WTC11 (cell line): Measurements from ENCODE around the gene PCDH1. TPM values are rescaled to one million over a fixed set of nuclear protein-coding genes. Genes with fewer than 3 reads are reported as not detected.

Experiments
- ATAC-seq: fragments of 200-7000 bp; cut with Tn5 transposase; 2 replicates; pipeline ENCODE4 v1.10.0; 2021; ENCODE audit warnings: mild to moderate bottlenecking, moderate library complexity
- CTCF ChIA-PET: fragments of 300-600 bp; sonication (Branson Sonifier 250); formaldehyde crosslinking; loops from one replicate; lab custom pipeline; 2021; ENCODE audit warnings: antibody characterized with exemption; lab: Charles Lee
- POLR2A ChIA-PET: fragments of 350-600 bp; sonication (Branson Sonifier 250); formaldehyde crosslinking; loops from one replicate; lab custom pipeline; 2021; ENCODE audit warnings: antibody characterized with exemption; lab: Charles Lee
- DNase-seq: peaks from one replicate; pipeline ENCODE4 v3.0.0; 2021; ENCODE audit warnings: low spot score
- H3K27ac Mint-ChIP-seq: 2 replicates; pipeline ENCODE4 v1.8.0; 2021; ENCODE audit warnings: mixed read lengths
- H3K27me3 Mint-ChIP-seq: 2 replicates; pipeline ENCODE4 v1.8.0; 2021; ENCODE audit warnings: low read depth, mild to moderate bottlenecking, moderate library complexity, mixed read lengths
- H3K36me3 Mint-ChIP-seq: 2 replicates; pipeline ENCODE4 v1.8.0; 2021; ENCODE audit warnings: mixed read lengths
- H3K4me1 Mint-ChIP-seq: 2 replicates; pipeline ENCODE4 v1.8.0; 2022; ENCODE audit warnings: mixed read lengths
- H3K4me3 Mint-ChIP-seq: 2 replicates; pipeline ENCODE4 v1.8.0; 2021; ENCODE audit warnings: mild to moderate bottlenecking, moderate library complexity, mixed read lengths
- H3K9me3 Mint-ChIP-seq: 2 replicates; pipeline ENCODE4 v1.8.0; 2021; ENCODE audit warnings: mixed read lengths
- CREB1 ChIP-seq: sonication (generic); formaldehyde crosslinking; IDR thresholded peaks from 2 replicates; pipeline ENCODE4 v1.8.0; 2023; ENCODE audit warnings: mild to moderate bottlenecking, missing genetic modification reagents
- FOXJ3 ChIP-seq: sonication (generic); formaldehyde crosslinking; IDR thresholded peaks from 2 replicates; pipeline ENCODE4 v1.9.0; 2021; ENCODE audit warnings: missing genetic modification reagents, mild to moderate bottlenecking, borderline replicate concordance
- GABPB1 ChIP-seq: sonication (generic); formaldehyde crosslinking; IDR thresholded peaks from 2 replicates; pipeline ENCODE4 v1.8.1; 2023; ENCODE audit warnings: mild to moderate bottlenecking, missing genetic modification reagents
- GTF2I ChIP-seq: fragments of 250-450 bp; sonication (Bioruptor Pico); conservative IDR thresholded peaks from 2 replicates; pipeline ENCODE4 v1.4.0; 2021; ENCODE audit warnings: mild to moderate bottlenecking
- HMGA2 ChIP-seq: fragments of 250-450 bp; sonication (Bioruptor Pico); IDR thresholded peaks from 2 replicates; pipeline ENCODE4 v1.4.0; 2021; ENCODE audit warnings: mild to moderate bottlenecking, moderate library complexity
- ZNF121 ChIP-seq: sonication (generic); formaldehyde crosslinking; IDR thresholded peaks from 2 replicates; pipeline ENCODE4 v1.8.0; 2023; ENCODE audit warnings: missing genetic modification reagents
- ZNF232 ChIP-seq: sonication (generic); formaldehyde crosslinking; IDR thresholded peaks from 2 replicates; pipeline ENCODE4 v1.8.0; 2022; ENCODE audit warnings: mild to moderate bottlenecking, missing genetic modification reagents
- ZNF263 ChIP-seq: sonication (generic); formaldehyde crosslinking; IDR thresholded peaks from 2 replicates; pipeline ENCODE4 v1.8.1; 2022; ENCODE audit warnings: low read depth, mild to moderate bottlenecking, moderate library complexity, missing genetic modification reagents
- ZNF671 ChIP-seq: fragments of 250-450 bp; sonication (Bioruptor Pico); IDR thresholded peaks from 2 replicates; pipeline ENCODE4 v1.8.0; 2021; ENCODE audit warnings: mild to moderate bottlenecking
- total RNA-seq: library from RNA; stranded (reverse); gene quantifications from 3 replicates; pipeline ENCODE4 v1.2.3, GENCODE V29; 2021
- TF ChIP-seq, protein P1 (sequence below): sonication (generic); formaldehyde crosslinking; IDR thresholded peaks from 2 replicates; pipeline ENCODE4 v1.8.0; 2023; ENCODE audit warnings: missing genetic modification reagents, mild to moderate bottlenecking, borderline replicate concordance
- TF ChIP-seq, protein P2 (sequence below): sonication (generic); formaldehyde crosslinking; IDR thresholded peaks from 2 replicates; pipeline ENCODE4 v1.8.0; 2023; ENCODE audit warnings: mild to moderate bottlenecking, missing genetic modification reagents

PCDH1 gene
- total RNA-seq, 1 experiment from 2014 or later = 105 TPM

DNA sequence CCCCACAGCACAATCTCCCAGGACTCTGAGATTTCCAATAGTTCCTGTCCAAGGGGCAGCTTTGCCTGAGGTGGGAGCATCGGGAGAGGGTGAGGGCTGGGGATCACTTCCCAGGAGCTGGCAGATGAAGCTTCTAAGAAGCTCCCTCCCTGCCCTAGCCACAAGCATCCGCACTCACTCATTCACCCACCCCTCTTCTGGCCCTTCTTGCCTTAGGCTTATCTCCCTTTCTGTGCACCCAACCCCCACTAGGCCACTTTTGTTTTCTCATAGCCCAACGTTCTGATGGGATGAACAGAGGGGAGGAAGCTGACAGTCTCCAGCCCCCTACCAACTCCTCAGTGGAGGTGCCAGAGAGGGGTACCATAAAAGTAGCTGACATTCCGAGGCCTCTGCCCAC, 3.7 kb upstream of the PCDH1 start (continued):
- TF ChIP-seq, protein P1, sequence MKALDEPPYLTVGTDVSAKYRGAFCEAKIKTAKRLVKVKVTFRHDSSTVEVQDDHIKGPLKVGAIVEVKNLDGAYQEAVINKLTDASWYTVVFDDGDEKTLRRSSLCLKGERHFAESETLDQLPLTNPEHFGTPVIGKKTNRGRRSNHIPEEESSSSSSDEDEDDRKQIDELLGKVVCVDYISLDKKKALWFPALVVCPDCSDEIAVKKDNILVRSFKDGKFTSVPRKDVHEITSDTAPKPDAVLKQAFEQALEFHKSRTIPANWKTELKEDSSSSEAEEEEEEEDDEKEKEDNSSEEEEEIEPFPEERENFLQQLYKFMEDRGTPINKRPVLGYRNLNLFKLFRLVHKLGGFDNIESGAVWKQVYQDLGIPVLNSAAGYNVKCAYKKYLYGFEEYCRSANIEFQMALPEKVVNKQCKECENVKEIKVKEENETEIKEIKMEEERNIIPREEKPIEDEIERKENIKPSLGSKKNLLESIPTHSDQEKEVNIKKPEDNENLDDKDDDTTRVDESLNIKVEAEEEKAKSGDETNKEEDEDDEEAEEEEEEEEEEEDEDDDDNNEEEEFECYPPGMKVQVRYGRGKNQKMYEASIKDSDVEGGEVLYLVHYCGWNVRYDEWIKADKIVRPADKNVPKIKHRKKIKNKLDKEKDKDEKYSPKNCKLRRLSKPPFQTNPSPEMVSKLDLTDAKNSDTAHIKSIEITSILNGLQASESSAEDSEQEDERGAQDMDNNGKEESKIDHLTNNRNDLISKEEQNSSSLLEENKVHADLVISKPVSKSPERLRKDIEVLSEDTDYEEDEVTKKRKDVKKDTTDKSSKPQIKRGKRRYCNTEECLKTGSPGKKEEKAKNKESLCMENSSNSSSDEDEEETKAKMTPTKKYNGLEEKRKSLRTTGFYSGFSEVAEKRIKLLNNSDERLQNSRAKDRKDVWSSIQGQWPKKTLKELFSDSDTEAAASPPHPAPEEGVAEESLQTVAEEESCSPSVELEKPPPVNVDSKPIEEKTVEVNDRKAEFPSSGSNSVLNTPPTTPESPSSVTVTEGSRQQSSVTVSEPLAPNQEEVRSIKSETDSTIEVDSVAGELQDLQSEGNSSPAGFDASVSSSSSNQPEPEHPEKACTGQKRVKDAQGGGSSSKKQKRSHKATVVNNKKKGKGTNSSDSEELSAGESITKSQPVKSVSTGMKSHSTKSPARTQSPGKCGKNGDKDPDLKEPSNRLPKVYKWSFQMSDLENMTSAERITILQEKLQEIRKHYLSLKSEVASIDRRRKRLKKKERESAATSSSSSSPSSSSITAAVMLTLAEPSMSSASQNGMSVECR (CRISPR knock-in tag) = no peak
- TF ChIP-seq ZNF671 (CRISPR knock-in tag) (no peak), ZNF263 (CRISPR knock-in tag) (no peak), ZNF121 (CRISPR knock-in tag) (no peak), HMGA2 (CRISPR knock-in tag) (no peak), GABPB1 (CRISPR knock-in tag) (no peak), GTF2I (CRISPR knock-in tag) (no peak)
- TF ChIP-seq, protein P2, sequence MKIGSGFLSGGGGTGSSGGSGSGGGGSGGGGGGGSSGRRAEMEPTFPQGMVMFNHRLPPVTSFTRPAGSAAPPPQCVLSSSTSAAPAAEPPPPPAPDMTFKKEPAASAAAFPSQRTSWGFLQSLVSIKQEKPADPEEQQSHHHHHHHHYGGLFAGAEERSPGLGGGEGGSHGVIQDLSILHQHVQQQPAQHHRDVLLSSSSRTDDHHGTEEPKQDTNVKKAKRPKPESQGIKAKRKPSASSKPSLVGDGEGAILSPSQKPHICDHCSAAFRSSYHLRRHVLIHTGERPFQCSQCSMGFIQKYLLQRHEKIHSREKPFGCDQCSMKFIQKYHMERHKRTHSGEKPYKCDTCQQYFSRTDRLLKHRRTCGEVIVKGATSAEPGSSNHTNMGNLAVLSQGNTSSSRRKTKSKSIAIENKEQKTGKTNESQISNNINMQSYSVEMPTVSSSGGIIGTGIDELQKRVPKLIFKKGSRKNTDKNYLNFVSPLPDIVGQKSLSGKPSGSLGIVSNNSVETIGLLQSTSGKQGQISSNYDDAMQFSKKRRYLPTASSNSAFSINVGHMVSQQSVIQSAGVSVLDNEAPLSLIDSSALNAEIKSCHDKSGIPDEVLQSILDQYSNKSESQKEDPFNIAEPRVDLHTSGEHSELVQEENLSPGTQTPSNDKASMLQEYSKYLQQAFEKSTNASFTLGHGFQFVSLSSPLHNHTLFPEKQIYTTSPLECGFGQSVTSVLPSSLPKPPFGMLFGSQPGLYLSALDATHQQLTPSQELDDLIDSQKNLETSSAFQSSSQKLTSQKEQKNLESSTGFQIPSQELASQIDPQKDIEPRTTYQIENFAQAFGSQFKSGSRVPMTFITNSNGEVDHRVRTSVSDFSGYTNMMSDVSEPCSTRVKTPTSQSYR (CRISPR knock-in tag) = no peak

DNA sequence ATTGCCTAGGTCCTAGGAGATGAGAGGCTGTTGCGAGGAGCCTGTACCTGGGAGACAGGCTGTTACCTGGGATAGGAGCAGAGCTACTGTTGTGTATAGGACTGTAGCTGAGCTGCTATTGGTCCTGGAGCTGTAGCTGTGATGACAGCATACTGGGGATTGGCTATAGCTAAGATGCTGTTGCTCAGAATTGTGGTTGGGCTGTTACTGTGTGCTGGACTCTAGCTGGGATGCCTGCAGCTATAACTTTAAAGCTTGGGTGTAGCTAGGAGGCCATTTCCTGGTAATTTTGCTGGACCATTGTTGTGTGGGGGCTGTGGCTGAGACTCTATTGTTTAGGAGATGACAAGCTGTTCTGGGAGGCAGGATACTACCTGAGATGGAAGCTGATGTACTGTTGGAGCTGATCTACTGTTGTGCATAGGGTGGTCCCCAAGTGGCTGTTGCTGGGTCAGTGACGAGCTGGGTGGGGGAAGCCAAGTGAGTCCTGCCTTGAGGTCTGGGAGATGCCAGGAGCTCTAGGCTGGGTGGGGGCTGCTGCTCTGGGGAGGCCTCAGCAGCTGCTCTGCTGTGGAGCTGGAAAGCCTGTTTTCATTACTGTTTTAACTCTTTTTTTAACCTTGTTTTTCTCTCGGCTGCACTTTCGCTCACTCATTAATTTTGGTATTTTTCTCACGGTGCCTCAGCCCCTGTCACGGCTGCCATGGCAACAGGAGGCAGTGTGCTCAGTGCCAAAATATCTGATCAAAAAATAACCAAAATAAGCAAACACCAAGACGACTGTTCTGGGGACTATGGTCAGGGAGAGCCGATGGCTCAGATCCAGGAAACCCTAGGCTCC, 3.0 kb upstream of the PCDH1 start:
- Mint-ChIP-seq H3K9me3 (no peaks in the 10 kb centered on the region), H3K4me1 (peaks cover 49% of the 10 kb centered on the region), H3K36me3 (peaks cover 5% of the 10 kb centered on the region; the same call in 1 of the 2 replicates), H3K27me3 (peaks cover 6% of the 10 kb centered on the region; the same call in 1 of the 2 replicates), H3K27ac (no peak overlapping the region), H3K4me3 (0 out of 2 replicates have a peak overlapping the region, but pooled peaks have one; percentile 5)
- no peak for TF ChIP-seq FOXJ3
- ATAC-seq (peak; percentile 4; the same call in 1 of the 2 replicates), DNase-seq (no peak)
- ChIA-PET CTCF (interaction anchor here (0.5 to 10.0 kb wide), 29 partner anchors 8 to 1736 kb away, joined by 3 to 406 read pairs (median 10); partner anchors contain the start of genes DELE1, PCDH12, PCDHGA10 and RNF14), POLR2A (interaction anchor here (0.7 to 7.1 kb wide), 9 partner anchors 32 to 245 kb away, joined by 3 to 66 read pairs (median 4); partner anchors contain the start of genes DELE1, HDAC3 and RELL2)

DNA sequence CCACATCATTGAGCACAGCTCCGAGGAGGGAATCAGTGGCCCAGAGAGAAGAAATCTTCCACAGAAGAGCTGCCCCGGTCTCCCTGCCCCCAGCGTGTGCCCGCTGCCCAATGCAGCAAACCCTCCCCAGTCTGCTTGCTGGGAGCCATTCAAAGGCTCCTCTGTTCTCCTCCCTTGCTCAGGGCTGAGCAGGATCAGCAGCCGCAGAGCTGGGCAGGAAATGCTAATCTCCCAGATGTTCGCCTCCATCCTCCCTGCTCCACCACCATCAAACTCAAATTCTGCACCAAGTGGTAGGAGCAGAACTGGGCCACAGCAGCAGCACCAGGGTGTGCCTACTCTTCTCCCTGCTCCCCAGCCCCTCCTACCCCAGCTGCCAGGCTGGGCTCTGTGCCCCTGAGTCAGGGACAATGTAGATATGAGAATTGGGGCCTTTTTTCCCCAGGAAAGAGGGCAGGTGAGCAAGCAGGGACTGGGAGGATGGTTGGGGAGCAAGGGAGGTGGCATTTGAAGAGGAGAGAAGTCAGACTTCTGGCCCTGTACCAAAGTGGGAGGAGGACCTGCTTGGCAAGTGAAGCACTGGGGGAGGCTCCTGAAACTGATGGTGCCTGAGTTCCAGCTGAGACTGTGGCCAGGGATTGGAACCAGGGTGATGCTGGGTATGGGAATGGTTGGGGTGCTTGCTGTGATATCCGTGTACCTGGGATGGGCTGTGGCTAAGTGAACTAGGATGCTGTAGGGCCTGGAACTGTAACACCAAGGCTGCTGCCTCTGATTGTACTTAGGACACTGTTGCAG, 1.9 kb upstream of the PCDH1 start:
- Mint-ChIP-seq H3K27me3 (peaks cover 6% of the 10 kb centered on the region; the same call in 1 of the 2 replicates), H3K4me1 (peaks cover 54% of the 10 kb centered on the region), H3K36me3 (peaks cover 5% of the 10 kb centered on the region; the same call in 1 of the 2 replicates)
- POLR2A ChIA-PET = interaction anchor here (1.3 to 7.1 kb wide), 11 partner anchors 22 to 229 kb away, joined by 3 to 66 read pairs (median 12); partner anchors contain the start of genes DELE1 and FCHSD1
- ATAC-seq (no peak), DNase-seq (no peak)
- CTCF ChIA-PET = interaction anchor here (0.5 to 10.0 kb wide), 35 partner anchors 9 to 881 kb away, joined by 3 to 406 read pairs (median 18); partner anchors contain the start of genes DELE1, DIAPH1, HDAC3 and PCDHGA10
- TF ChIP-seq ZNF232 (CRISPR knock-in tag) (0 out of 2 replicates have a peak, but pooled peaks have one; percentile 32), CREB1 (CRISPR knock-in tag) (no peak)
- TF ChIP-seq, all 79 proteins: peak for 1
- Mint-ChIP-seq H3K27ac (no peak overlapping the region; the same call in 1 of the 2 replicates), H3K9me3 (no peaks in the 10 kb centered on the region), H3K4me3 (peak overlapping the region; percentile 5; the same call in 1 of the 2 replicates)
